ENCODE results near the gene ATG7. TPM values are rescaled to one million over a fixed set of nuclear protein-coding genes. Genes with fewer than 3 reads are reported as not detected.
"Not testable (repeated sequence)": the region's sequence is repeated elsewhere in the genome, so short reads cannot be mapped to it uniquely, and the experiment has no call there.

The ATG7 gene
- total RNA-seq, 1 donor from 2014 or later: 53.4 TPM

DNA sequence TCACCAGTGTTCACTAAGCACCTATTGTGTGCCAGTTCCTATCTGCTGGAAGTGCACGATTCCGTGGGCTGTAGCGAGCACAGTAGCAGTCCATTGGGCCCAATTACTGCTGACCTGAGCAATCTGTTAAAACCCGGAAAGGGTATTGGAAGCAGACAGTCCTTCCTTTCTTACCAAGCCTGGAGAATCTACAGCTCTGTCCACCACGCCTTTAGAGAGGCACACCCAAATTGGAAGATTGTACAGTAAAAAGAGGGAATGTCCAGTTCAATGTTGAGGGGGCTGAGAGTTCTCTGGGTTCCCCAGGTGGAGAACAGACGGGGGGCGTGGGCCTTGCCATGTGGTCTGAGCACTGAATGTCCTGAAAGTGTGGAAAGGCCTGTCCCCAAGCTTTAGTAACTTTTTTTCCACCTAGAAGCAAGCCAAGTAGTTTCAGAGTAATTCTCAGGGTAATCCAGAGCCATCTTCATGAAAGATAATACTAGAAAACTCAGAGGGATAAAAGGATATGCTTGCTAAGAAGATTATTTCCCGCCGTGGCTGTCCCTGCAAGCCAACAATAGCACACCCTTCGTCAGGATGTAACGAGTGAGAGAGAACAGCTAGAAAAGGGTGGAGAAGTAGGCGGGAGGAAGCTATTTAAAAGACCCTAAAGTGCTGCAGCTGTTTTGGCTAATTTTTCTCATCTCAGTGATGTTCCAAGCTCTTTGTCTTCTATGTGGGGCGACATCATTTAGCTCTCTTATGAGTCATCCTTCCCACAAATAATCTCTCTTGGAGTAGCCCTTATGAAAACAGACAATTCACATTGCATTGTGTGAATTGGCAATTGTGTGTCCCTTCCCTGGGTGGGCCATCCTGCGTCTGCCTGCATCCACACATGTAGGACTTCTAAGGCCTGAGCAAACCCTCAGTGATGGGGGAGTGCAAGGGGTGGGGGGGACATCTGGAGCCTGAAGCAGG lies 181.0 kb downstream of the ATG7 start:
- Histone ChIP-seq H3K36me3 (ENCODE audit: control insufficient read depth, insufficient read depth, low read length) (no peaks in the 10 kb centered on the region), H3K4me3 (ENCODE audit: low read depth, low read length) (no peak overlapping the region), H3K27me3 (ENCODE audit: control insufficient read depth, insufficient read depth, low read length) (no peaks in the 10 kb centered on the region)
- TF ChIP-seq, protein P1, sequence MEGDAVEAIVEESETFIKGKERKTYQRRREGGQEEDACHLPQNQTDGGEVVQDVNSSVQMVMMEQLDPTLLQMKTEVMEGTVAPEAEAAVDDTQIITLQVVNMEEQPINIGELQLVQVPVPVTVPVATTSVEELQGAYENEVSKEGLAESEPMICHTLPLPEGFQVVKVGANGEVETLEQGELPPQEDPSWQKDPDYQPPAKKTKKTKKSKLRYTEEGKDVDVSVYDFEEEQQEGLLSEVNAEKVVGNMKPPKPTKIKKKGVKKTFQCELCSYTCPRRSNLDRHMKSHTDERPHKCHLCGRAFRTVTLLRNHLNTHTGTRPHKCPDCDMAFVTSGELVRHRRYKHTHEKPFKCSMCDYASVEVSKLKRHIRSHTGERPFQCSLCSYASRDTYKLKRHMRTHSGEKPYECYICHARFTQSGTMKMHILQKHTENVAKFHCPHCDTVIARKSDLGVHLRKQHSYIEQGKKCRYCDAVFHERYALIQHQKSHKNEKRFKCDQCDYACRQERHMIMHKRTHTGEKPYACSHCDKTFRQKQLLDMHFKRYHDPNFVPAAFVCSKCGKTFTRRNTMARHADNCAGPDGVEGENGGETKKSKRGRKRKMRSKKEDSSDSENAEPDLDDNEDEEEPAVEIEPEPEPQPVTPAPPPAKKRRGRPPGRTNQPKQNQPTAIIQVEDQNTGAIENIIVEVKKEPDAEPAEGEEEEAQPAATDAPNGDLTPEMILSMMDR (IDR thresholded peaks at IDR 0.05; ENCODE audit: insufficient read depth, low read length, severe bottlenecking): no peak
- peak; percentile 48 for DNase-seq (ENCODE audit: low read depth)
- no peak for FAIRE-seq

GRCh38 chr3:11455956-11456355 lies 183.8 kb downstream of the ATG7 start:
- no peaks in the 10 kb centered on the region for H3K27me3 ChIP-seq (ENCODE audit: control insufficient read depth, insufficient read depth, low read length)
- no peak overlapping the region for H3K4me3 ChIP-seq (ENCODE audit: low read depth, low read length)
- FAIRE-seq (no peak), DNase-seq (ENCODE audit: low read depth) (peak; percentile 29)
- TF ChIP-seq, protein P1 (IDR thresholded peaks at IDR 0.05; ENCODE audit: insufficient read depth, low read length, severe bottlenecking): no peak
- no peaks in the 10 kb centered on the region for H3K36me3 ChIP-seq (ENCODE audit: control insufficient read depth, insufficient read depth, low read length)

- no peak overlapping the region for H3K4me3 ChIP-seq (ENCODE audit: low read depth, low read length)
- DNase-seq (ENCODE audit: low read depth) (no peak), FAIRE-seq (no peak)
- TF ChIP-seq, protein P1 (IDR thresholded peaks at IDR 0.05; ENCODE audit: insufficient read depth, low read length, severe bottlenecking): no peak
- H3K27me3 ChIP-seq (ENCODE audit: control insufficient read depth, insufficient read depth, low read length): no peaks in the 10 kb centered on the region
- no peaks in the 10 kb centered on the region for H3K36me3 ChIP-seq (ENCODE audit: control insufficient read depth, insufficient read depth, low read length)
Measured at GRCh38 chr3:11457135-11457534, 184.9 kb downstream of the ATG7 start.

DNA sequence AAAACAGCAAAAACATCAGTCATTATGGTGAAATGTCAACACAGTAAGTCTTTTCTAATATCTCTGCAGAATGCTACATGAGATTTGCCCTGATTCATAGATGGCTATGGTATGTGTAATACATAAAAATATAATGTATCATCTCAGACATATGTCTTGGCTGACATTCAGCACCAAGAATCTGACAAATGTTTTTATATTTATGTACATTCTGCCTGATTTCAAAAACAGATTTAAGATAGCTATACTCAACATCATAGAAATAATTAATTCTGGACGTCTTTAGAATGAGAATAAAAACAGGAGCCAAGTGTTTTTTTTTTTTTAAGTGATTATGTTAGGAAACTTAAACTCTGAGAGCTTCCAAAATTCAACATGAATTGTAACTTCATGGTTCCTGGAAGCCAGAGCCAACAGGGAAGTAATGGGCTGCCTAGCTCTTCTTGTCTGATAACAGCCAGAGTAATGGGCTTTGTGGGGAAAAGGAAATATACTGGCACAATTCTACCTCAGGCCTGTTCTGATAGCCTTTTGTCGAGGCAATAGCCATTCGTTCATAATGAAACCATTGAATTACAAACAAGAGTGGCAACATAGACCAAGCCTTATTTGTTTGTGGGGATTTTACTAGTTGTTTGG lies 187.1 kb downstream of the ATG7 start:
- no peaks in the 10 kb centered on the region for H3K27me3 ChIP-seq (ENCODE audit: control insufficient read depth, insufficient read depth, low read length)
- H3K4me3 ChIP-seq (ENCODE audit: low read depth, low read length): no peak overlapping the region
- no peaks in the 10 kb centered on the region for H3K36me3 ChIP-seq (ENCODE audit: control insufficient read depth, insufficient read depth, low read length)
- FAIRE-seq (no peak), DNase-seq (ENCODE audit: low read depth) (peak; percentile 36)
- TF ChIP-seq, protein P1 (IDR thresholded peaks at IDR 0.05; ENCODE audit: insufficient read depth, low read length, severe bottlenecking): no peak

DNA sequence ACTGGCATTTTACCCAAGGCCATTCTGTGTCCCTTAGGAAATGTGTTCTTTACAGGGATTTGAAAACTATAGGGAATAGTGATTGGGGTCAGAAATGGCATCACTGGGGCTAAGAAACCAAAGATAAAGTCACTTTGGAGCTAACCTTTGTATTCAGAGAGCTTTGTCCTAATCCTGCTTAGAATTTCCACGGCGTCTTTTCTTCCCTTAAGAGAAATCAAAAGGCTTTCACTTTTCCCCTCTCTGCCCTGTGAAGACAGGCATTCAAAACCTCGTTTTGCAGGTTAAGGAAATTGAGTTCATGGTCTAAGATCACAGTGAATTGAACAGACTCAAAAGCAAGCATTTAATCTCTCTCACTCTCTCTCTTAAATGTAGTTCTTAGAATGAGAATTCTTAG lies 189.0 kb downstream of the ATG7 start:
- Histone ChIP-seq H3K27me3 (ENCODE audit: control insufficient read depth, insufficient read depth, low read length) (no peaks in the 10 kb centered on the region), H3K4me3 (ENCODE audit: low read depth, low read length) (no peak overlapping the region), H3K36me3 (ENCODE audit: control insufficient read depth, insufficient read depth, low read length) (no peaks in the 10 kb centered on the region)
- TF ChIP-seq, protein P1 (IDR thresholded peaks at IDR 0.05; ENCODE audit: insufficient read depth, low read length, severe bottlenecking): no peak
- no peak for FAIRE-seq
- DNase-seq (ENCODE audit: low read depth): no peak

GRCh38 chr3:11462673-11463072 lies 190.5 kb downstream of the ATG7 start:
- not testable (repeated sequence) for DNase-seq (ENCODE audit: low read depth); FAIRE-seq; H3K27me3 ChIP-seq (ENCODE audit: control insufficient read depth, insufficient read depth, low read length); H3K4me3 ChIP-seq (ENCODE audit: low read depth, low read length); H3K36me3 ChIP-seq (ENCODE audit: control insufficient read depth, insufficient read depth, low read length)
